HUES64 (cell line): ENCODE measurements around the gene ELOA2. TPM values are rescaled to one million over a fixed set of nuclear protein-coding genes. Genes with fewer than 3 reads are reported as not detected.
A peak's percentile ranks its signal among the peaks of the same experiment; 100 is the strongest.

Source experiments
- H3K27ac ChIP-seq: 2 replicates; pipeline ENCODE4 v1.7.0; 2013; ENCODE audit warnings: low read depth, low read length, inconsistent platforms
- H3K27me3 ChIP-seq: 2 replicates; pipeline ENCODE4 v1.6.1; 2013; ENCODE audit warnings: mild to moderate bottlenecking, low read length; ENCODE audit not compliant: insufficient read depth
- H3K36me3 ChIP-seq: 2 replicates; pipeline ENCODE4 v1.6.1; 2013; ENCODE audit warnings: mild to moderate bottlenecking, low read length; ENCODE audit not compliant: insufficient read depth
- H3K4me1 ChIP-seq: 2 replicates; pipeline ENCODE4 v1.6.1; 2013; ENCODE audit warnings: mild to moderate bottlenecking, low read length, moderate library complexity; ENCODE audit not compliant: insufficient read depth
- H3K4me3 ChIP-seq: 2 replicates; pipeline ENCODE4 v1.5.1; 2013; ENCODE audit warnings: mild to moderate bottlenecking, low read length, moderate library complexity
- H3K9ac ChIP-seq: 2 replicates; pipeline ENCODE4 v1.6.1; 2013; ENCODE audit warnings: mild to moderate bottlenecking, low read depth, low read length
- H3K9me3 ChIP-seq: 2 replicates; pipeline ENCODE4 v1.6.1; 2013; ENCODE audit warnings: low read depth, low read length; ENCODE audit not compliant: insufficient read depth
- whole genome bisulfite sequencing: fragments of 150-250, 120-280 bp; methylation state at CpG from one replicate; pipeline ENCODE4 v1.1.7; 2013; ENCODE audit warnings: missing lambda C conversion rate; 5-methylcytosine and 5-hydroxymethylcytosine counted together
- polyA plus RNA-seq, 2 experiments: library from polyadenylated mRNA; stranded (reverse); fragments of 50-300 nt; gene quantifications; one replicate each; pipeline ENCODE4 v1.2.3, GENCODE V29; 2013

Gene ELOA2
- polyA plus RNA-seq (2013, experiment 1 of 2), result not detected
- not detected for polyA plus RNA-seq (2013, experiment 2 of 2)

GRCh38 chr18:47035156-47035671, at the start of gene ELOA2:
ELOA2 (minus strand) TSS chr18:47035621; CDS start chr18:47035264, 357 bp downstream.
- WGBS, result 96% methylated on average over 29 of the region's 29 CpGs
- Histone ChIP-seq H3K27me3 (no peaks in the 10 kb centered on the region), H3K36me3 (no peaks in the 10 kb centered on the region), H3K9me3 (no peaks in the 10 kb centered on the region), H3K4me1 (no peaks in the 10 kb centered on the region), H3K9ac (no peak within 1 kb of the TSS), H3K4me3 (no peak within 1 kb of the TSS), H3K27ac (no peak within 1 kb of the TSS)

- no peaks in the 10 kb centered on the region for H3K36me3 ChIP-seq
- no peaks in the 10 kb centered on the region for H3K9me3 ChIP-seq
- H3K27me3 ChIP-seq, result no peaks in the 10 kb centered on the region
- H3K9ac ChIP-seq, result no peak overlapping the region
- no peak overlapping the region for H3K4me3 ChIP-seq
- WGBS, result 82% methylated on average over 2 of the region's 2 CpGs
- H3K27ac ChIP-seq, result no peak overlapping the region
- H3K4me1 ChIP-seq, result no peaks in the 10 kb centered on the region
These were observed 46.2 kb upstream of the ELOA2 start for GRCh38 chr18:47081578-47081977.

GRCh38 chr18:47080872-47081271, 45.5 kb upstream of the ELOA2 start:
- no peak overlapping the region for H3K27ac ChIP-seq
- 91% methylated on average over 1 of the region's 2 CpGs for WGBS
- H3K27me3 ChIP-seq, result no peaks in the 10 kb centered on the region
- H3K36me3 ChIP-seq, result no peaks in the 10 kb centered on the region
- no peaks in the 10 kb centered on the region for H3K9me3 ChIP-seq
- H3K9ac ChIP-seq, result no peak overlapping the region
- peaks cover 6% of the 10 kb centered on the region; the same call in 1 of the 2 replicates for H3K4me1 ChIP-seq
- H3K4me3 ChIP-seq, result no peak overlapping the region

GRCh38 chr18:47077111-47077510, 41.7 kb upstream of the ELOA2 start:
- Histone ChIP-seq H3K4me1 (peaks cover 21% of the 10 kb centered on the region), H3K9ac (no peak overlapping the region), H3K27ac (no peak overlapping the region), H3K36me3 (no peaks in the 10 kb centered on the region), H3K9me3 (no peaks in the 10 kb centered on the region), H3K4me3 (no peak overlapping the region), H3K27me3 (no peaks in the 10 kb centered on the region)
- WGBS, result 89% methylated on average over 7 of the region's 7 CpGs

GRCh38 chr18:47075098-47075883, 39.9 kb upstream of the ELOA2 start:
- no peaks in the 10 kb centered on the region for H3K9me3 ChIP-seq
- peak overlapping the region; percentile 51 for H3K9ac ChIP-seq
- WGBS, result 53% methylated on average over 13 of the region's 13 CpGs
- no peaks in the 10 kb centered on the region for H3K36me3 ChIP-seq
- H3K4me1 ChIP-seq, result peaks cover 21% of the 10 kb centered on the region
- H3K27me3 ChIP-seq, result no peaks in the 10 kb centered on the region
- H3K4me3 ChIP-seq, result 0 out of 2 replicates have a peak overlapping the region, but pooled peaks have one; percentile 7
- peak overlapping the region; percentile 68 for H3K27ac ChIP-seq

- no peak overlapping the region for H3K27ac ChIP-seq
- H3K4me3 ChIP-seq, result no peak overlapping the region
- 0 out of 2 replicates have a peak, but pooled peaks cover 3% of the 10 kb centered on the region for H3K4me1 ChIP-seq
- H3K27me3 ChIP-seq, result no peaks in the 10 kb centered on the region
- H3K36me3 ChIP-seq, result no peaks in the 10 kb centered on the region
- H3K9me3 ChIP-seq, result no peaks in the 10 kb centered on the region
- 62% methylated on average over 3 of the region's 3 CpGs for WGBS
- no peak overlapping the region for H3K9ac ChIP-seq
These were observed 32.2 kb upstream of the ELOA2 start for GRCh38 chr18:47067648-47068047.

GRCh38 chr18:47063096-47063495, 27.7 kb upstream of the ELOA2 start:
- H3K27me3 ChIP-seq, result no peaks in the 10 kb centered on the region
- no peak overlapping the region for H3K4me3 ChIP-seq
- H3K4me1 ChIP-seq, result no peaks in the 10 kb centered on the region
- H3K9me3 ChIP-seq, result no peaks in the 10 kb centered on the region
- H3K27ac ChIP-seq, result no peak overlapping the region
- 93% methylated on average over 7 of the region's 8 CpGs for WGBS
- no peaks in the 10 kb centered on the region for H3K36me3 ChIP-seq
- H3K9ac ChIP-seq, result no peak overlapping the region

GRCh38 chr18:47062471-47062870, 27.1 kb upstream of the ELOA2 start:
- H3K9me3 ChIP-seq, result no peaks in the 10 kb centered on the region
- H3K27ac ChIP-seq, result no peak overlapping the region
- H3K4me3 ChIP-seq, result no peak overlapping the region
- no peaks in the 10 kb centered on the region for H3K36me3 ChIP-seq
- H3K27me3 ChIP-seq, result no peaks in the 10 kb centered on the region
- no peaks in the 10 kb centered on the region for H3K4me1 ChIP-seq
- 95% methylated on average over 2 of the region's 2 CpGs for WGBS
- H3K9ac ChIP-seq, result no peak overlapping the region

- Histone ChIP-seq H3K27ac (no peak overlapping the region), H3K9ac (no peak overlapping the region), H3K4me1 (no peaks in the 10 kb centered on the region), H3K36me3 (no peaks in the 10 kb centered on the region), H3K27me3 (no peaks in the 10 kb centered on the region), H3K4me3 (no peak overlapping the region), H3K9me3 (no peaks in the 10 kb centered on the region)
- 93% methylated on average over 5 of the region's 5 CpGs for WGBS
These were observed 18.9 kb upstream of the ELOA2 start for GRCh38 chr18:47054369-47054768.

- H3K4me3 ChIP-seq, result no peak overlapping the region
- H3K27ac ChIP-seq, result no peak overlapping the region
- H3K4me1 ChIP-seq, result no peaks in the 10 kb centered on the region
- WGBS, result 52% methylated on average over 7 of the region's 7 CpGs
- H3K27me3 ChIP-seq, result no peaks in the 10 kb centered on the region
- H3K36me3 ChIP-seq, result no peaks in the 10 kb centered on the region
- no peaks in the 10 kb centered on the region for H3K9me3 ChIP-seq
- H3K9ac ChIP-seq, result no peak overlapping the region
These were observed 15.0 kb upstream of the ELOA2 start for GRCh38 chr18:47050468-47050867.

GRCh38 chr18:47040982-47041381, 5.6 kb upstream of the ELOA2 start:
- no peaks in the 10 kb centered on the region for H3K36me3 ChIP-seq
- 86% methylated on average over 3 of the region's 6 CpGs for WGBS
- no peak overlapping the region for H3K27ac ChIP-seq
- no peaks in the 10 kb centered on the region for H3K27me3 ChIP-seq
- H3K4me1 ChIP-seq, result no peaks in the 10 kb centered on the region
- no peak overlapping the region for H3K4me3 ChIP-seq
- H3K9ac ChIP-seq, result no peak overlapping the region
- no peaks in the 10 kb centered on the region for H3K9me3 ChIP-seq
